Nucleus accumbens (tissue), 56 donors: ENCODE data around the gene CDC42SE1.
A peak's percentile ranks its signal among the peaks of the same experiment; 100 is the strongest.
"Not testable (repeated sequence)": the region's sequence is repeated elsewhere in the genome, so short reads cannot be mapped to it uniquely, and the experiment has no call there.

ENCODE experiments used
- DNase-seq, 56 donors: peaks; one replicate each; lab custom pipeline; 2025; lab: John Stamatoyannopoulos, UW

The CDC42SE1 gene

DNA sequence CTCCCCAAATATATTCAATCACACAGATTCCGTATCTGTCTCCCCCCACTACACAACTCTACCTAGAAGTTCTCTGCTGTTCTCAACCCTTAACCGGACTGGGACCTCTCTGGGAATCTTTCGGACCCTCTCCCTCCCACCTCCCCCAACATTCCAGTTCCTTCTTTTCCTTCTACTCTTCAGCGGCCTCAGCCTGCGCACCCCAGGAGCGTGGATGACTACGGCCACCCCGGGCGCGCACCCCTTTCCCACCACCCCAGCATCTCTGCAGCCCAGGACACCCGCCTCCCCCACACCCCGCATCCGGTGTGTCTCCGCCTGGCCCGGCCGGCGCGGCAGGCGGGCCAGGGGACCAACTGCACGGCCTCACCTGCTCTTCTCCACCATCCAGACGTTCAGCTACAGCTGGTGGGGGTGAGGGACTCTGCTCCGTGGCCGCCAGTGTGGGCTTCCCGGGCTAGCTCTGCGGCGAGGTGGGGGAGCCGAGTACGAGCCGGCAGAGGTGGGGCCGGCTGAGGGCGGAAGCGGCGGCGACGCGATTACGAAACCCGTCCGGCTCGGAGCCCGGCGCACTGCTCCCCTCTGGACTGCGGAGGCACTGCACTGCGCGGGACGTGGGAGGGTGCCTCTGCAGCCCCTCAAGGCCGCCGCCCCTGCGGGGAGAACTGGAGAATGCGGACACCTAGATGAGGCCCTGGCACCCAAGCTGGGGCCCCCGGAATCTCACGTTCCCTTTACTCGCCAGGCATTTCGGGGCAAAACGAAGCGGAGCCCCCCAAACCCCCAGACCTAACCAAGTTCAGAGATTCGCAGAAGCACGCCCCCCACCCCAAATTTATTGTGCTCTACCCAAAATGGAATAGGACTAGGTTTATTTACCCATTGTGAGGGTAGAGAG lies at the start of gene CDC42SE1:
Gene CDC42SE1, minus strand, starts transcription at position 514 of the 898 bp plus-strand sequence. CDS start 3,892 bp downstream, outside the sequence.
- peak in 52 of 56 donors; percentile 27 to 85 (median 66) for DNase-seq

DNA sequence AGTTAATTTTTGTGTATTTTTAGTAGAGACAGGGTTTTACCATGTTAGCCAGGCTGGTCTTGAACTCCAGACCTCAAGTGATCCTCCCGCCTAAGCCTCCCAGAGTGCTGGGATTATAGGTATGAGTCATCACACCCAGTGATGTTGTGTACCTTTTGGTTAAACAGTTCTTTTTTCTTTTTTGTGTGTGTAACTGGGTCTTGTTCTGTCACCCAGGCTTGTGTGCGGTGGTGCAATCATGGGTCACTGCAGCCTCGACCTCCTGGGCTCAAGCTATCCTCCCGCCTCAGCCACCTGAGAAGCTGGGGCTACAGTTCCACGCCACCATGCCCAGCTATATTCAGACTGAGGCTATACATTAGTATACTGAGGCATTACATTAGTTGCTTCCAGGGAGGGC lies 48.9 kb upstream of the CDC42SE1 start:
- no peak for DNase-seq

DNA sequence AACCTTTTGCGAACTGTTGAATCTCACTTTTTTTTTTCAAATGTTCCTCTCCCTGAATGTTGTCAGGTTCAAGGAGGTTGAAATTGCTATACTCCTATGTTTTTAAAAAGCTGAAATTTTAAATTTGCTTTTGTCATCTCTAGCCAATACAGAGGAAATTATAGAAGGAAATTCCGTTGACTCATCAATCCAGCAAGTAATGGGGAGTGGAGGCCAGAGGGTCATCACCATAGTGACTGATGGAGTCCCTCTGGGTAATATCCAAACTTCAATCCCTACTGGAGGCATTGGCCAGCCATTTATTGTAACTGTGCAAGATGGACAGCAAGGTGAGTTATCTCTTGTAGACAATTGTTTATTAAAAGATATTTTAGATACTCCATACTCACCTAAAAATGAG lies 47.5 kb upstream of the CDC42SE1 start:
- DNase-seq, result no peak

DNA sequence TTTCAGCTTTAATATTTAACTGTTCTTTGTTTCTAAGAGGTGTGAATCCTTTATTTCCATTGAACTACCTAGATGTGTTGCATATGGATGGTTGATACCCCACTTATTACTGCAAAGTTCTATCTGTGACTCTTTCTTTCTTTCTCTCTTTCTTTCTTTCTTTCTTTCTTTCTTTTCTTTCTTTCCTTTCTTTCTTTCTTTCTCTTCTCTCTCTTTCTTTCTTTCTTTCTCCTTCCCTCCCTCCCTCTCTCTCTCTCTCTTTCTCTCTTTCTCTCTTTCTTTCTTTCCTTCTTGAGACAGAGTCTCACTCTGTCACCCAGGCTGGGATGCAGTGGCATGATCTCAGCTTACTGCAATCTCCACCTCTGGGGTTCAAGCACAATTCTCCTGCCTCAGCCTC lies 45.2 kb upstream of the CDC42SE1 start:
- no peak for DNase-seq

DNA sequence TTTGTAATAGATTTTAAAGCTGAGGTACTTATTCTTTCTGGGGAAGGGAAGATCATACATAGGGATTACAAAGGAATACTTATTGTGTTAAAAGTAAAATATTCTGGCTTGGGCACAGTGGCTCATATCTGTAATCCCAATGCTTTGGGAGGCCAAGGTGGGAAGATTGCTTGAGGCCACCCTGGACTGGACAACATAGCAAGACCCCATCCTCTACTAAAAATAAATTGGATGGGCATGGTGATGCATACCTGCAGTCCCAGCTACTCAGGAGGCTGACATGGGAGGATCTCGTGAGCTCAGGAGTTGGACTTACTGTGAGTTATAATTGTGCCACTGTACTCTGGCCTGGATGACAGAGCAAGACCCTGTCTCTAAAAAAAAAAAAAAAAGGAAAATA lies 38.7 kb upstream of the CDC42SE1 start:
- no peak for DNase-seq

GRCh38 chr1:151097426-151097825 lies 38.0 kb upstream of the CDC42SE1 start:
- not testable (repeated sequence) for DNase-seq

GRCh38 chr1:151085953-151086559 lies 26.6 kb upstream of the CDC42SE1 start:
- DNase-seq, result no peak

DNA sequence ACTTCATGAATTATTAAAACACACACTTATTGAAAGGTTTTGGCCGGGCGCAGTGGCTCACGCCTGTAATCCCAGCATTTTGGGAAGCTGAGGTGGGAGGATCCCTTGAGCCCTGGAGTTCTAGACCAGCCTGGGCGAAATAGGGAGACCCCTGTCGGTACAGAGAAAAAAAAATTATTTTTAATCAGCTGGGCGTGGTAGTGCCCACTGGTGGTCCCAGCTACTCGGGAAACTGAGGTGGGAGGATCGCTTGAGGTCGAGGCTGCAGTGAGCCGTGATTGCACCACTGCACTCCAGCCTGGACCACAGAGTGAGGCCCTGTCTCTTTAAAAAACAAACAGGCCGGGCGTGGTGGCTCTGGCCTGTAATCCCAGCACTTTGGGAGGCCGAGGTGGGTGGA lies 12.8 kb upstream of the CDC42SE1 start:
- no peak for DNase-seq

DNA sequence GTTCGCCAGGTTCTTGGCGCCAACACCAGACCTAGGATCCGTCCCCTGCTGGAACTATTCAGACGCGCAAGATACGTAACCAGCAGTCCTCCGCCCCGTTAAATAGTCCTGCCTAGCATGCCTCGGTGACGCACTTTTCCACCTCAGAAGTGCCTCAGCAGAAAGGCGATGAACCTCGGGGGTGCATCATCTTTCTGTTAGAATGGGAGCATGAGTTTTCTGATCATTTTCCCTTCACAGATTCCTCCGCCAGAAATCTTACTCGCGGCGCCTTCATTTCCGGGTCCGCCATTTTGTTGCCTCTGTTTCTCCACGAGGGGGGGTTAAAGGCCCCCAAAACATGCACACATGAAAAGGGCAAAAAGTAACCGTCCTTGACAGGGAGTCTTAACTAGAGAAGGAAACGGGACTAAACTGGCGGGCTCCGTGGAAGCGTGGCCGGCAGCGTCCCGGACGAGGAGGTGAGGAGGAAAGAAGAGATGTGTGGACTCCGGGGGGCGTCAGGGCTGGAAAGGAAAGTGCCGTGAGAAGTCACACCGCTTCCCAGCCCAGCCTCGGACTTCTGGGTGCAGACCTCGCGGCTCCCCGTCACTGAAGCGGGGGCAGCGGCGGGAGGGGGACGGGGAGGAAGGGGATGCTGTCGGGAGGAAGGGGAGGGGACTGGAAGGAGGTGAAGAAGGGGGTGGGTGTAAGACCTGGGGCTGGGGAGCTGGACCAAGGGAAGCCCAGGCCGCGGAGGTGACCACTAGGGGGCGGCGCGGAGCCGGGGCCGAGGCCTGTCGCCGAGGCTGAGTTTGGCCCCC lies 11.3 kb upstream of the CDC42SE1 start, which contains the start of gene GABPB2:
Gene GABPB2, plus strand, starts transcription at position 288 of the 803 bp plus-strand sequence. CDS start 17,429 bp downstream, outside the sequence.
- peak in 55 of 56 donors; percentile 49 to 96 (median 87) for DNase-seq

GRCh38 chr1:151069103-151069486 lies 9.7 kb upstream of the CDC42SE1 start:
- no peak for DNase-seq

- DNase-seq, result no peak
Observed at GRCh38 chr1:151067185-151067584, 7.8 kb upstream of the CDC42SE1 start.

DNA sequence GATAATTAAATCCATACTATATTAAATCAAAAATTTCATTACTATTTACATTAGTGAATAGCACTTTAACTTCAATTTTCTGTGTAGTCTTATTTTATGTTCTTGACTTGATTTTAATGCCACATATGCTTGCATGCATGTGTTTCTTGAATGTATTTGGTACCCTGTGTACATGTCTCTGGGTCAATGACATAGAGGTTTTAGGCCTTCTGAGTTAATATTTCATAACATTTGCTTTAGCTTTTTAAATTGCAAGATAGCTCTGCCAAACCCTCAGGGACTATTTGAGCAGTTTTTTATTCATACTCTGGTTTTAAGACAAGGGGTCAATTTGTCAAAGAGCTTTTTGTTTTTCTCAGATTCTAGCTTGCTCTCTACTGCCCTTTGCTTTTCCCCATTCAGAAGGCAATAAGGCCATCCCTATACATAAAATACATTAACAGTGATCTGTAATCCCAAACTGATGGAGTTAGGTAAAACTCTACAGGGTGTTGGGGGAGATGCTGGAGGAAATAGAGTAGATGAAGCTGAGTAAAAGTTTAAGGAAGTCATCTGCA lies 5.7 kb upstream of the CDC42SE1 start:
- DNase-seq, result no peak

DNA sequence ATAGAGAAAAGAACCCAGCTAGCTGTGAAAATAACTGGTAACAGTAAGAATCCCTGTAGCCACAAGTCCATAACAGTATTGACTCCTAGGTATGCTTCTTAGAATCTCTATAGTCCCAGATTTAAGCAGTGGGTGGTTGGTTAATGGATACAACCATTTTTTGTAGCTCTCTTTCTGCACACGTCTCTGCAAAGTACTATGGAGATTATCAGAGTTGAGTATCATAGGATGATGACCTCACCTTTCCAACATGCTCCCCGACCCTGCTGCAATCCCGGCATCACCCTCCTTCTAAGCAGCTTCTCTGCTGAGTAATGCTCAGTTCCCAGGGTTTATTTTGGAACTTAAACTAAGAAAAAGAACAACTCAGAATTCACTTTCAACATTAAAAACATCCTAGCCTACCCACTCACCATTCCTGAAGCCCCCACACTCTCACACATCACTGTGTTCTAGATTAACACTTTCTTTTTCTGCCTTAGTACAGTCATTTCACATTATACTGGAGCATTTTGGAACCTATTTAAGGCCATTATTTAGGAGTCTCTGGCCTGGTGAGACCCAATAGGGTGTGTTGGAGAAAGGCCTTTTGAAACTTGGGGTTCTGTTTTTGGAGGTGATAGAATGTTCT lies 3.4 kb upstream of the CDC42SE1 start:
- DNase-seq, result peak in 9 of 56 donors; percentile 5 to 37 (median 13)

- DNase-seq, result no peak
Observed at GRCh38 chr1:151061704-151062103, 2.3 kb upstream of the CDC42SE1 start.

DNA sequence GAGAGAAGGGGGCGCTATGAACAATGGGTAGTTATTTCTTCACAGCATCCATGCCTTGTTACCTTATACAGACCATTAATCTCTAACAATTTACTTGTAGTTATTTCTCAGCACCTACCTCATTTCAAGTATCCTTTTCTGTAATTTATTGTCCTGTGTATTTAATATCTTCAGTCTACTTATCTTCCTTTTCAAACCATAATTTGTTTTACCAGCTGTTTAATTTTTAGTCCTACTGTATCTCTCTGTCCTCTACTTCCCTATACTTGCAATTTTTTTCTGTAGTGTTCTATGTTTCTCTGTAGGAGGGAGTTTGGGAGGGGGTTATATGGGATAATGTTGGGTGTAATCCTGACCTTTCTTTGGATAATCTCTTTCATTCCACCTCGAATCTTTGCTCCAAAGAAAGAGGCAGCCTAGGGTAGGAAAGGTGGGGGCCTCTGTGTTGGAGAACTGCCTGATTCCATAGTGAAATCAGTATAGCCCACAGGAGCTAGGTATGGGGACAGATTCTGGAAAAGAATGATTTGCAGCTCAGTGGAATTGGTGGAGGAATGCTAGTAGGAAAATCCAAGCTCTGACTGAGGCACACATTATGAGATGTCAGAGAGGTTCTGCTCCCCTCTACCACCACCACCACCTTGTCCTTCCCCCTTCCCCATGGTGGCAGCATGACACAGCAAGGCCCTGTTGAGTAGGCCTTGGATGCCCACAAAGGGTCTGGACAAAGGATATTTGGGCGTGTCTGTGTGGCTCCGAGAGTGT lies 1.4 kb upstream of the CDC42SE1 start:
- peak in 11 of 56 donors; percentile 2 to 36 (median 6) for DNase-seq

DNA sequence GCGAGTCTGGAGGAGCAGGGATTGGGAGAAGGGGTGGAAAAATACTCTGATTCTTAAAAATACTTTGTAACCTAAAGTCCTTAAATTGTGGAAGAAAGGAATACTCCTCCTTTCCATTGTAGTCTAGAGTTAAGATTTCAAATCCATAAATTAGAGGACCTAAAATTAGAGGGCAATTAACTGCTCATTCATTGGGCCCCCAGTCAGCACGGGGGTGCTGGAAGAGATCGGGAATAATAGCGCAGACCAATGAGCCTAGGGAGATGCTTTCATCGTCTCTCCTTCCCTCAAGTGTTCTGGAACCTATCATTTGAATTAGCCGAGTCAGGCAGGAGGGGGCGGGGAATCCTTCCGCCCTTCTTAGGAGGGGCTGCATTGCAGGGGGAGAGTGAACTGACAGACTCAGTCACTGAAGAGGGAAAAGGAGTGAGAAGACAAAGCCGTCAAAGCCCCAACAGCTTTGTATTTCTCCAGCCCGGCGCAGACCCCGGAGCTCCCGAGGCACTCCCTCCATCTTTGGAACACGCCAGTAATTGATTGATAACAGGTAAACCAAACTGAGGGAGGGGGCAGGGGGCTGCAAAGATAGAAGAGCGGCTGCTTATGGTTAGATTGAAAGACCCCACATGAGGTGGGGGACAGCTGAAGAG lies 710 bp upstream of the CDC42SE1 start, which contains the start of gene MLLT11:
Gene MLLT11, plus strand, starts transcription at position 391 of the 650 bp plus-strand sequence. CDS start 6,828 bp downstream, outside the sequence.
- peak in 53 of 56 donors; percentile 12 to 82 (median 50) for DNase-seq

- DNase-seq, result peak in 25 of 56 donors; percentile 6 to 55 (median 20)
Observed at GRCh38 chr1:151058692-151059091, 730 bp downstream of the CDC42SE1 start.

DNA sequence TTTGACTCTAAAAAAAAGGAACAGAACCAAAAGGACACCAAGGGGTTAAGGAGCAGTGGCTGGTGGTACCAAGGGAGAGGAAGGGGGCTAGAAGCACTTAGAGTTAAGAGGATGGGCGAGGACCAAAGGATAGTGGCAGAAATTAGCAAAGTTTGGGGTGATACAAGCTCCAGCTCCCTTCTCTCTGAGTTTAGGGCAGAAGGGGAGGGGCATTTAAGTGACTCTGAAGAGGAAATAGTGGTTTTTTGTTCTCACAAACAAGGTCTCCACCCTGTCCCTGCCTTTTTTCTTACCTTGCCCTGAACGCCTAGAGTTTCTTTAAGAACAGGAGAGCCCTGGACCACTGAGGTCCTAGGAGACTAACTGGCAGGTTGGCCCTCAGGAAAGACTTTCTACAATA lies 3.3 kb downstream of the CDC42SE1 start:
- no peak for DNase-seq
